K562 (cell line): Measurements from ENCODE around the gene RIC3. TPM values are rescaled to one million over a fixed set of nuclear protein-coding genes. Genes with fewer than 3 reads are reported as not detected.

Experiments
- ATAC-seq: fragments of 200-7000 bp; cut with Tn5 transposase; 3 replicates; pipeline ENCODE4 v1.9.1; 2020; ENCODE audit warnings: moderate library complexity
- BruUV-seq: library from RNA; stranded (reverse); fragments of 400-500 nt; replicated peaks from 2 replicates; lab custom pipeline; 2021; lab: Mats Ljungman, UMichigan
- CTCF ChIA-PET: fragments of 300-600 bp; formaldehyde crosslinking; extraction: SDS; loops from one replicate; lab custom pipeline; 2021; ENCODE audit warnings: low intra/inter-chr PET ratio; lab: Yijun Ruan, JAX
- POLR2A ChIA-PET: fragments of 300-600, 350-650 bp; sonication (Branson Sonifier 250); formaldehyde crosslinking; extraction: SDS; loops from one replicate; lab custom pipeline; 2021; ENCODE audit warnings: antibody characterized with exemption, inconsistent platforms; lab: Yijun Ruan, JAX
- DNase-seq, 4 experiments: peaks; one replicate each; pipeline versions ENCODE4 v3.0.0 to v3.0.0-alpha.2; 2011 to 2018; ENCODE audit warnings: low spot score in 3 of 4, mixed read lengths in 3 of 4; ENCODE audit errors: extremely low read depth in 1 of 4
- FAIRE-seq: peaks from 2 replicates; lab custom pipeline; 2011; peaks lifted over from hg19 to GRCh38; lab: Jason Lieb, UNC
- H2AFZ ChIP-seq: 2 replicates; pipeline ENCODE4 v1.6.0; 2011; ENCODE audit warnings: low read depth, low read length, control low read depth, inconsistent platforms
- H3K27ac ChIP-seq: fragments of 200-600 bp; 3 replicates; pipeline ENCODE4 v1.8.0; 2011; ENCODE audit warnings: low read depth, mild to moderate bottlenecking, control low read depth, inconsistent platforms, low read length, moderate library complexity, mixed read lengths; ENCODE audit errors: extremely low read depth
- H3K27me3 ChIP-seq, 2 experiments: fragments of 300-600 bp in 1 of 2; 2 replicates in 1 of 2; 3 replicates in 1 of 2; pipeline versions ENCODE4 v1.6.0 to v1.8.0; 2011; ENCODE audit warnings: inconsistent platforms in 2 of 2, low read length in 2 of 2, mild to moderate bottlenecking in 1 of 2, mixed read lengths in 1 of 2, moderate library complexity in 1 of 2; ENCODE audit not compliant: control insufficient read depth in 2 of 2, insufficient read depth in 2 of 2
- H3K36me3 ChIP-seq: fragments of 300-600 bp; 3 replicates; pipeline ENCODE4 v1.8.0; 2011; ENCODE audit warnings: mild to moderate bottlenecking, low read length, inconsistent platforms; ENCODE audit not compliant: control insufficient read depth, insufficient read depth
- H3K4me1 ChIP-seq, 2 experiments: fragments of 200-600 bp in 1 of 2; replicated peaks in 1 of 2; 2 replicates in 1 of 2; 3 replicates in 1 of 2; pipeline versions ENCODE4 v1.5.1 to v1.8.0; 2011; ENCODE audit warnings: inconsistent platforms in 2 of 2, low read length in 2 of 2, mild to moderate bottlenecking in 1 of 2, mixed read lengths in 1 of 2, moderate library complexity in 1 of 2; ENCODE audit not compliant: control insufficient read depth in 2 of 2, insufficient read depth in 2 of 2
- H3K4me2 ChIP-seq: 2 replicates; pipeline ENCODE4 v1.6.1; 2011; ENCODE audit warnings: low read length, control low read depth, inconsistent platforms, mixed read lengths; ENCODE audit not compliant: insufficient read depth
- H3K4me3 ChIP-seq: fragments of 200-600 bp; sonication (generic), shearing (Covaris generic); 2 replicates; pipeline ENCODE4 v1.5.1; 2016; ENCODE audit warnings: control low read depth, inconsistent platforms
- H3K79me2 ChIP-seq: fragments of 200-600 bp; 3 replicates; pipeline ENCODE4 v1.8.0; 2011; ENCODE audit warnings: low read length, inconsistent platforms; ENCODE audit not compliant: control insufficient read depth, insufficient read depth
- H3K9ac ChIP-seq, 2 experiments: 2 replicates each; pipeline versions ENCODE4 v1.6.0 to v1.6.1; 2011; ENCODE audit warnings: low read depth in 2 of 2, low read length in 2 of 2, control low read depth in 1 of 2, inconsistent platforms in 1 of 2, mild to moderate bottlenecking in 1 of 2, mixed read lengths in 1 of 2; ENCODE audit not compliant: insufficient read depth in 1 of 2
- H3K9me1 ChIP-seq: one replicate; pipeline ENCODE4 v1.6.0; 2011; ENCODE audit warnings: inconsistent platforms, mild to moderate bottlenecking, low read length, moderate library complexity; ENCODE audit not compliant: control insufficient read depth, insufficient read depth
- H3K9me3 ChIP-seq: replicated peaks from 2 replicates; pipeline ENCODE4 v1.5.1; 2011; ENCODE audit warnings: low read depth, low read length, inconsistent platforms; ENCODE audit not compliant: control insufficient read depth, insufficient read depth
- H4K20me1 ChIP-seq: replicated peaks from 2 replicates; pipeline ENCODE4 v1.6.1; 2011; ENCODE audit warnings: low read length, inconsistent platforms, mixed read lengths; ENCODE audit not compliant: control insufficient read depth, insufficient read depth
- POLR2AphosphoS5 ChIP-seq: IDR thresholded peaks from 2 replicates; pipeline ENCODE4 v1.6.1; 2011; ENCODE audit warnings: mild to moderate bottlenecking, low read depth, low read length, moderate library complexity; ENCODE audit not compliant: control insufficient read depth, insufficient read depth
- SMAD1 ChIP-seq: fragments of 150-350 bp; IDR thresholded peaks from 2 replicates; pipeline ENCODE4 v1.6.1; 2014; ENCODE audit warnings: low read length, low read depth; ENCODE audit not compliant: partially characterized antibody
- WGBS: fragments of 100-300 bp; shearing (Covaris generic); methylation state at CpG from one replicate; pipeline ENCODE4 v1.1.6; 2016; ENCODE audit warnings: low coverage, mixed read lengths; ENCODE audit not compliant: insufficient coverage; ENCODE audit errors: missing lambda C conversion rate; 5-methylcytosine and 5-hydroxymethylcytosine counted together
- in situ Hi-C: fragments of 300-500 bp; cut with MboI; formaldehyde crosslinking; loops from 4 replicates; pipeline ENCODE4 v1.15.0; 2018; ENCODE audit warnings: inconsistent platforms, mixed read lengths
- intact Hi-C: fragments of 100-400 bp; cut with micrococcal nuclease; formaldehyde crosslinking; loops from 2 replicates; pipeline ENCODE4 v1.14.2; 2022
- polyA plus RNA-seq, 8 experiments: library from polyadenylated mRNA; depleted of rRNA in 4 of 8; stranded (reverse) in 5 of 8; unstranded in 3 of 8; fragments of >200 nt; fragmentation: Nextera tagmentation in 2 of 8; fragmentation: Illumina TruSeq in 1 of 8; extraction: Ambion mirVana in 2 of 8; extraction: Trizol in 1 of 8; gene quantifications; 2 replicates each; pipeline versions ENCODE4 v1.2.1 to v1.2.3, GENCODE V29; 2011 to 2014; ENCODE audit warnings: inconsistent platforms in 1 of 8, missing spikeins in 1 of 8
- total RNA-seq, 7 experiments: library from RNA; depleted of rRNA in 6 of 7; stranded (reverse); fragments of >200 nt in 6 of 7; fragmentation: Illumina TruSeq in 2 of 7; extraction: Trizol in 2 of 7; gene quantifications; 2 replicates each; pipeline versions ENCODE4 v1.2.1 to v1.2.3, GENCODE V29; 2011 to 2021; ENCODE audit warnings: low replicate concordance in 1 of 7

Gene RIC3
- total and polyA plus RNA-seq, 9 of the 15 experiments (the other 6 are each of a cell fraction or from before 2014, with no cell fraction given), result 0.03 to 0.16 (median 0.05) TPM; not detected in 4

DNA sequence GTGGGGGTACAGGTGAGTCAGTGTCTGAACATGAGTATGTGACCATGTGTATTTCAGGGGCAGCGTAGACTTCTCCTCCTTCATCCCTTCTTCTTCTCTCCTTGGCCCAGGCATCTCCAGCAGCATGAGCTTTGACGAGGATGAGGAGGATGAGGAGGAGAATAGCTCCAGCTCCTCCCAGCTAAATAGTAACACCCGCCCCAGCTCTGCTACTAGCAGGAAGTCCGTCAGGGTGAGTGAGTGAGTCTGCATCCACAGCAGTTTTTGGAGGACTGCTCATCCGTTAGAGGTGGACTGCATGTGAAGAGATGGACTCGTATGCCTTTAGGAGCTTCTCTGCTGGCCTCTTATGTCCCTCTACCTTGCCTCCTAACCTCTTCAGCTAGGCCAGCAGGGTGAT lies 72.2 kb downstream of the RIC3 start (continued):
- TF ChIP-seq SMAD1, result no peak

DNA sequence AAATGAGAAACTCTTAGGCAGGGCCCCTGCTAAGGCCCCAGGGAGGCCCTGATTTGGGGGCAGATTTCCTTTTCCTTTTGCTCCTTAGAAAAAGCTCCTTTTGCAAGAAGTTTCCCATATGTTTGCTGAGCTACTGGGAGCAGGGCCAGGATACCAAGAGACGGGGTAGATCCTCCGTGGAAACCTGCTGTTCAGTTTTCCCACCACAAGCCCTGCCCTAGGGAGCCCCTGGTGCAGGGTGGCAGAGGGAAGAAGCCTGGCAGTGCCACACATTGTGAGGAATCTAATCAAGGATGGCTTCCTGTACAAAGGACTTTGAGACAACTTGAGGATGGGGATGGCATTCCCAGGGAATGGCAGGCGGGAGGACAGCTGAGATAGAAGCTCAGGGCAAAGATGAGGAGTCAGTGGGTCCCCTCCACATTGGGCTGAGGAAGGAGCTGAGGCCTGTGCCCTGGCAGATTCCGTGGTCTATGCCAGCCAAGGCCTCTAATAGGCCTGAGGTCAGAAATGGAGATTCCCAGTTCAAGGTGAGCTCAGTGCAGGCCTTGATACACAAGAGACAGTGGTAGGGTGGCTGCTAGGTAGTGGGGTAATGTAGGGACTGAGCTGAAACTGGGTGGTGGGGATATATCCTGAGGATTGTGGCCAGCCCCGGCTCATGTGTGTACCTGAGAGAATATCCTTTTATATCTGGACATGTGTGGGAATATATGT lies 72.9 kb downstream of the RIC3 start:
- 0% methylated on average over 5 of the region's 5 CpGs for WGBS
- Histone ChIP-seq H4K20me1 (no peaks in the 10 kb centered on the region), H3K4me3 (no peak overlapping the region), H3K36me3 (no peaks in the 10 kb centered on the region), H3K9me3 (no peaks in the 10 kb centered on the region), H3K4me1 (peaks cover 0 to 3% of the 10 kb centered on the region in 2 experiments; a peak in 2 of 5 replicates), H2AFZ (no peak overlapping the region), H3K27me3 (peaks cover 0 to 36% of the 10 kb centered on the region in 2 experiments; a peak in 3 of 5 replicates), H3K9me1 (no peaks in the 10 kb centered on the region)
- intact Hi-C loops, result loop anchor here (10.0 kb wide), 1 partner anchor 391 kb away; the partner anchor contains the start of gene OVCH2
- no TSS peak for BruUV-seq
- ATAC-seq, result no peak
- in situ Hi-C loops, result loop anchor here (5.0 to 10.0 kb wide), 2 partner anchors 89 to 201 kb away; no protein-coding TSS in a partner anchor
- FAIRE-seq, result no peak
- CTCF ChIA-PET, result no interaction called here
- no peak for TF ChIP-seq POLR2AphosphoS5
- TF ChIP-seq, all 486 proteins: peak for 0
- H3K9ac ChIP-seq, result no peak overlapping the region
- no peak overlapping the region for H3K27ac ChIP-seq
- DNase-seq, result no peak
- H3K4me2 ChIP-seq, result no peak overlapping the region
- POLR2A ChIA-PET, result interaction anchor here (0.6 to 0.7 kb wide), 3 partner anchors 10 to 851 kb away, joined by 3 to 4 read pairs (median 3); no protein-coding TSS in a partner anchor
- H3K79me2 ChIP-seq, result no peaks in the 10 kb centered on the region
